K562 (cell line): ENCODE results near the gene LRP1. TPM values are rescaled to one million over a fixed set of nuclear protein-coding genes. Genes with fewer than 3 reads are reported as not detected.

Experiments
- DNMT1 ChIP-seq: fragments of 450-650 bp; IDR thresholded peaks from 2 replicates; pipeline ENCODE4 v1.6.1; 2016; ENCODE audit warnings: antibody characterized with exemption, mild to moderate bottlenecking
- GTF2E2 ChIP-seq: fragments of 200-800 bp; sonication (Bioruptor generic); IDR thresholded peaks from 2 replicates; pipeline ENCODE4 v1.6.1; 2016; ENCODE audit warnings: missing genetic modification characterization, missing compliant biosample characterization
- GTF2F1 ChIP-seq: IDR thresholded peaks from 2 replicates; pipeline ENCODE4 v1.6.1; 2011; ENCODE audit warnings: low read depth, low read length, improper control_type of control experiment
- MAZ ChIP-seq, 2 experiments: fragments of 450-650 bp in 1 of 2; sonication (generic) in 1 of 2; formaldehyde crosslinking; IDR thresholded peaks in 1 of 2; conservative IDR thresholded peaks in 1 of 2; 2 replicates each; pipeline versions ENCODE4 v1.4.0 to v1.5.0; 2020; ENCODE audit warnings: mild to moderate bottlenecking in 1 of 2, missing genetic modification reagents in 1 of 2
- NEUROD1 ChIP-seq: fragments of 150-350 bp; IDR thresholded peaks from 2 replicates; pipeline ENCODE4 v1.6.1; 2014; ENCODE audit warnings: borderline replicate concordance, low read length, low read depth; ENCODE audit not compliant: partially characterized antibody
- NFIC ChIP-seq: fragments of 450-650 bp; IDR thresholded peaks from 2 replicates; pipeline ENCODE4 v1.6.1; 2017; ENCODE audit warnings: mild to moderate bottlenecking, inconsistent platforms
- OTX1 ChIP-seq: fragments of 450-650 bp; formaldehyde crosslinking; IDR thresholded peaks from 2 replicates; pipeline ENCODE4 v1.4.0; 2022; ENCODE audit warnings: mild to moderate bottlenecking
- RNF2 ChIP-seq: sonication (generic); IDR thresholded peaks from 2 replicates; pipeline ENCODE4 v1.6.1; 2016
- SAP30 ChIP-seq: fragments of 200-600 bp; sonication (generic); IDR thresholded peaks from 2 replicates; pipeline ENCODE4 v1.6.1; 2012; ENCODE audit warnings: borderline replicate concordance, low read depth, mild to moderate bottlenecking, moderate library complexity, low read length, control low read depth, inconsistent platforms; ENCODE audit not compliant: insufficient read depth, poor library complexity, severe bottlenecking
- TSC22D4 ChIP-seq: fragments of 450-650 bp; IDR thresholded peaks from 2 replicates; pipeline ENCODE4 v1.6.1; 2016; ENCODE audit warnings: missing genetic modification characterization, missing biosample characterization, control low read depth
- ZBTB7A ChIP-seq: IDR thresholded peaks from 2 replicates; pipeline ENCODE4 v1.6.1; 2011; ENCODE audit warnings: low read depth, mild to moderate bottlenecking, low read length, moderate library complexity, borderline replicate concordance; ENCODE audit not compliant: control insufficient read depth
- ZNF134 ChIP-seq: fragments of 250-450 bp; sonication (Bioruptor Pico); conservative IDR thresholded peaks from 2 replicates; pipeline ENCODE4 v1.4.0; 2020
- ZNF780A ChIP-seq: fragments of 250-450 bp; sonication (Bioruptor Pico); IDR thresholded peaks from 2 replicates; pipeline ENCODE4 v1.5.0; 2021; ENCODE audit warnings: mild to moderate bottlenecking
- polyA plus RNA-seq, 8 experiments: library from polyadenylated mRNA; depleted of rRNA in 4 of 8; stranded (reverse) in 5 of 8; unstranded in 3 of 8; fragments of >200 nt; fragmentation: Nextera tagmentation in 2 of 8; fragmentation: Illumina TruSeq in 1 of 8; extraction: Ambion mirVana in 2 of 8; extraction: Trizol in 1 of 8; gene quantifications; 2 replicates each; pipeline versions ENCODE4 v1.2.1 to v1.2.3, GENCODE V29; 2011 to 2014; ENCODE audit warnings: inconsistent platforms in 1 of 8, missing spikeins in 1 of 8
- total RNA-seq, 7 experiments: library from RNA; depleted of rRNA in 6 of 7; stranded (reverse); fragments of >200 nt in 6 of 7; fragmentation: Illumina TruSeq in 2 of 7; extraction: Trizol in 2 of 7; gene quantifications; 2 replicates each; pipeline versions ENCODE4 v1.2.1 to v1.2.3, GENCODE V29; 2011 to 2021; ENCODE audit warnings: low replicate concordance in 1 of 7
- TF ChIP-seq, protein P1 (sequence below): fragments of 450-650 bp; formaldehyde crosslinking; IDR thresholded peaks from 2 replicates; pipeline ENCODE4 v1.4.0; 2020; ENCODE audit warnings: mild to moderate bottlenecking, moderate library complexity
- TF ChIP-seq, protein P2 (sequence below), 2 experiments: fragments of 450-650 bp; conservative IDR thresholded peaks; 2 replicates each; pipeline ENCODE4 v1.6.1; 2017; ENCODE audit warnings: mild to moderate bottlenecking in 2 of 2, moderate library complexity in 2 of 2
- TF ChIP-seq, protein P3 (sequence below): fragments of 250-450 bp; sonication (Bioruptor Pico); IDR thresholded peaks from 2 replicates; pipeline ENCODE4 v1.8.0; 2022; ENCODE audit warnings: inconsistent platforms, mild to moderate bottlenecking, moderate library complexity, borderline replicate concordance
- TF ChIP-seq, protein P4 (sequence below): fragments of 450-650 bp; formaldehyde crosslinking; IDR thresholded peaks from 2 replicates; pipeline ENCODE4 v1.4.0; 2020; ENCODE audit warnings: mild to moderate bottlenecking, mixed read lengths
- TF ChIP-seq, protein P5 (sequence below): fragments of 250-450 bp; sonication (Bioruptor Pico); IDR thresholded peaks from 2 replicates; pipeline ENCODE4 v1.8.0; 2021; ENCODE audit warnings: borderline replicate concordance, mild to moderate bottlenecking, moderate library complexity; ENCODE audit not compliant: poor library complexity, severe bottlenecking

LRP1 gene
- total and polyA plus RNA-seq, 9 of the 15 experiments (the other 6 are each of a cell fraction or from before 2014, with no cell fraction given) = 0.04 to 0.64 (median 0.19) TPM; not detected in 2

DNA sequence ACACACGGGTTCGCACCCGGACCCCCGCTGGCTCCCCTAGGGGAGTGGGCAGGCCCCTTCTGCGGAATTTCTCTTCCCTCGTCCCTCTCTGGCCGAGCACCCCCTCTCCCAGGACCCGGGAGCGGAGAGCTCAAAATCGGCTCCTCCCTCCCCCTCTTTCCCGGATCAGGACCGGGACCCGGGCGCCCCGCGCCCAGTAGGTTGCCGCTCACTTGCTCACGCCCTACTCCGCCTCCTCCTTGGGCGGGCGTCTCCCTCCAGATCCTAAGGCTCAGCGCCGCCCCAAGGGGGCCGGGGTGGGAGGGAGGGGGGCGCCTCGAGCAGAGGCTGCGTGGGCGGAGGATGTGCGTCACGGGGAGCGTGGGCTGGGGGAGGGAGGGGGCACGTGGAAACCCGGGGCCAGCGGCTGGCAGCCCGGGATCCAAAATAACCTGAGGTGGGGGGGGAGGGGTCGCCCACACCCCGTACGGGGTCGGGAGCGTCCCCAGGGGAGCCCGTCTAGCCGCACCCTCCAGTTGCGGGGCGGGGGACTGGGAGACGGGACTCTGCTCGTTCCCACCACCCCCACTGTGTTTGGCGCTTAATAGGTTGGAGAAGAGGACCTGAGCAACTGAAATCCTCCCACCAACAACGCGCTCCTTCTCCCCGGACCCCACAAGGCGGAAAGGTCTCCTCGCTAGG, 41.1 kb upstream of the LRP1 start (continued):
- TF ChIP-seq, protein P1, sequence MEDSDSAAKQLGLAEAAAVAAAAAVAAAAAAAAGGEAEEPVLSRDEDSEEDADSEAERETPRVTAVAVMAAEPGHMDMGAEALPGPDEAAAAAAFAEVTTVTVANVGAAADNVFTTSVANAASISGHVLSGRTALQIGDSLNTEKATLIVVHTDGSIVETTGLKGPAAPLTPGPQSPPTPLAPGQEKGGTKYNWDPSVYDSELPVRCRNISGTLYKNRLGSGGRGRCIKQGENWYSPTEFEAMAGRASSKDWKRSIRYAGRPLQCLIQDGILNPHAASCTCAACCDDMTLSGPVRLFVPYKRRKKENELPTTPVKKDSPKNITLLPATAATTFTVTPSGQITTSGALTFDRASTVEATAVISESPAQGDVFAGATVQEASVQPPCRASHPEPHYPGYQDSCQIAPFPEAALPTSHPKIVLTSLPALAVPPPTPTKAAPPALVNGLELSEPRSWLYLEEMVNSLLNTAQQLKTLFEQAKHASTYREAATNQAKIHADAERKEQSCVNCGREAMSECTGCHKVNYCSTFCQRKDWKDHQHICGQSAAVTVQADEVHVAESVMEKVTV (CRISPR knock-in tag) = no peak
- no peak for TF ChIP-seq OTX1 (CRISPR knock-in tag)
- peak; percentile 21 for TF ChIP-seq NEUROD1
- TF ChIP-seq SAP30 = no peak
- TF ChIP-seq ZNF134 = 0 out of 2 replicates have a peak, but pooled peaks have one; percentile 25
- TF ChIP-seq, protein P2, sequence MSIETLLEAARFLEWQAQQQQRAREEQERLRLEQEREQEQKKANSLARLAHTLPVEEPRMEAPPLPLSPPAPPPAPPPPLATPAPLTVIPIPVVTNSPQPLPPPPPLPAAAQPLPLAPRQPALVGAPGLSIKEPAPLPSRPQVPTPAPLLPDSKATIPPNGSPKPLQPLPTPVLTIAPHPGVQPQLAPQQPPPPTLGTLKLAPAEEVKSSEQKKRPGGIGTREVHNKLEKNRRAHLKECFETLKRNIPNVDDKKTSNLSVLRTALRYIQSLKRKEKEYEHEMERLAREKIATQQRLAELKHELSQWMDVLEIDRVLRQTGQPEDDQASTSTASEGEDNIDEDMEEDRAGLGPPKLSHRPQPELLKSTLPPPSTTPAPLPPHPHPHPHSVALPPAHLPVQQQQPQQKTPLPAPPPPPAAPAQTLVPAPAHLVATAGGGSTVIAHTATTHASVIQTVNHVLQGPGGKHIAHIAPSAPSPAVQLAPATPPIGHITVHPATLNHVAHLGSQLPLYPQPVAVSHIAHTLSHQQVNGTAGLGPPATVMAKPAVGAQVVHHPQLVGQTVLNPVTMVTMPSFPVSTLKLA (conservative IDR thresholded peaks at IDR 0.05) = peak; percentile 41 to 46
- no peak for TF ChIP-seq GTF2F1
- TF ChIP-seq, protein P3, sequence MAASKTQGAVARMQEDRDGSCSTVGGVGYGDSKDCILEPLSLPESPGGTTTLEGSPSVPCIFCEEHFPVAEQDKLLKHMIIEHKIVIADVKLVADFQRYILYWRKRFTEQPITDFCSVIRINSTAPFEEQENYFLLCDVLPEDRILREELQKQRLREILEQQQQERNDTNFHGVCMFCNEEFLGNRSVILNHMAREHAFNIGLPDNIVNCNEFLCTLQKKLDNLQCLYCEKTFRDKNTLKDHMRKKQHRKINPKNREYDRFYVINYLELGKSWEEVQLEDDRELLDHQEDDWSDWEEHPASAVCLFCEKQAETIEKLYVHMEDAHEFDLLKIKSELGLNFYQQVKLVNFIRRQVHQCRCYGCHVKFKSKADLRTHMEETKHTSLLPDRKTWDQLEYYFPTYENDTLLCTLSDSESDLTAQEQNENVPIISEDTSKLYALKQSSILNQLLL (CRISPR knock-in tag) = no peak
- peak; percentile 92 for TF ChIP-seq ZBTB7A
- TF ChIP-seq, protein P4, sequence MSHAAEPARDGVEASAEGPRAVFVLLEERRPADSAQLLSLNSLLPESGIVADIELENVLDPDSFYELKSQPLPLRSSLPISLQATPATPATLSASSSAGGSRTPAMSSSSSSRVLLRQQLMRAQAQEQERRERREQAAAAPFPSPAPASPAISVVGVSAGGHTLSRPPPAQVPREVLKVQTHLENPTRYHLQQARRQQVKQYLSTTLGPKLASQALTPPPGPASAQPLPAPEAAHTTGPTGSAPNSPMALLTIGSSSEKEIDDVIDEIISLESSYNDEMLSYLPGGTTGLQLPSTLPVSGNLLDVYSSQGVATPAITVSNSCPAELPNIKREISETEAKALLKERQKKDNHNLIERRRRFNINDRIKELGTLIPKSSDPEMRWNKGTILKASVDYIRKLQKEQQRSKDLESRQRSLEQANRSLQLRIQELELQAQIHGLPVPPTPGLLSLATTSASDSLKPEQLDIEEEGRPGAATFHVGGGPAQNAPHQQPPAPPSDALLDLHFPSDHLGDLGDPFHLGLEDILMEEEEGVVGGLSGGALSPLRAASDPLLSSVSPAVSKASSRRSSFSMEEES (CRISPR knock-in tag) = no peak
- no peak for TF ChIP-seq TSC22D4 (tag)
- TF ChIP-seq GTF2E2 = peak; percentile 26; the same call in 1 of the 2 replicates
- TF ChIP-seq NFIC = no peak
- peak in 1 of 2 experiments; percentile 90; a peak in 2 of 4 replicates for TF ChIP-seq MAZ (CRISPR knock-in tag; conservative IDR thresholded peaks at IDR 0.05 in 1 of 2, IDR thresholded peaks at IDR 0.05 in 1 of 2)
- 0 out of 2 replicates have a peak, but pooled peaks have one; percentile 18 for TF ChIP-seq RNF2
- no peak for TF ChIP-seq DNMT1
- no peak for TF ChIP-seq ZNF780A (CRISPR knock-in tag)
- TF ChIP-seq, protein P5, sequence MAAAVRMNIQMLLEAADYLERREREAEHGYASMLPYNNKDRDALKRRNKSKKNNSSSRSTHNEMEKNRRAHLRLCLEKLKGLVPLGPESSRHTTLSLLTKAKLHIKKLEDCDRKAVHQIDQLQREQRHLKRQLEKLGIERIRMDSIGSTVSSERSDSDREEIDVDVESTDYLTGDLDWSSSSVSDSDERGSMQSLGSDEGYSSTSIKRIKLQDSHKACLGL (CRISPR knock-in tag) = no peak
